GM18907 (cell line): ENCODE results near the gene NFYA.
A peak's percentile ranks its signal among the peaks of the same experiment; 100 is the strongest.

ENCODE experiments used
- ATAC-seq: cut with Tn5 transposase; IDR thresholded peaks from one replicate; pipeline ENCODE4 v1.9.1; 2021; ENCODE audit warnings: mild to moderate bottlenecking, moderate library complexity; ENCODE audit not compliant: unreplicated experiment

NFYA gene

GRCh38 chr6:41072836-41073202 lies at the start of gene NFYA:
TSS of gene NFYA (plus strand) at chr6:41072974. CDS start at chr6:41079090, 6,116 bp downstream.
- peak; percentile 73 for ATAC-seq

DNA sequence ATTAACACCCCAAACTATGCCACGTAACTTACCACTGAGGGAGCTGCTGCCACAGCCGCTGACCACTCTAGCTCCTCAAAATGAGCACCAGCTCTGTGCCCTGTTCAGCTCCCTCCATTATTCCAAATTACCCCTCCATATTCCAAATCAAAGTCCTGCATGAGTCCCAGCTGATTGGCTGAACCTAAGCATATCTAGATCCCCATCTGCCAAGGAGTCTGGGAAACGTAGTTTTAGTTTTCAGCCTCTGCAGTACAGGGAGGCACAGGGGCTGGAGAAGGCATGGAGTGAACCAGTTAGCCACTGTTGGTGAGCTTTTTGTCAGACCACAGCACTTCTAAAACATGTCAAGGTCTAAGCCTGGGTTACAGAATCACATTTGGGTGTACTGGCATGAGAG lies 49.7 kb upstream of the NFYA start:
- ATAC-seq = no peak

DNA sequence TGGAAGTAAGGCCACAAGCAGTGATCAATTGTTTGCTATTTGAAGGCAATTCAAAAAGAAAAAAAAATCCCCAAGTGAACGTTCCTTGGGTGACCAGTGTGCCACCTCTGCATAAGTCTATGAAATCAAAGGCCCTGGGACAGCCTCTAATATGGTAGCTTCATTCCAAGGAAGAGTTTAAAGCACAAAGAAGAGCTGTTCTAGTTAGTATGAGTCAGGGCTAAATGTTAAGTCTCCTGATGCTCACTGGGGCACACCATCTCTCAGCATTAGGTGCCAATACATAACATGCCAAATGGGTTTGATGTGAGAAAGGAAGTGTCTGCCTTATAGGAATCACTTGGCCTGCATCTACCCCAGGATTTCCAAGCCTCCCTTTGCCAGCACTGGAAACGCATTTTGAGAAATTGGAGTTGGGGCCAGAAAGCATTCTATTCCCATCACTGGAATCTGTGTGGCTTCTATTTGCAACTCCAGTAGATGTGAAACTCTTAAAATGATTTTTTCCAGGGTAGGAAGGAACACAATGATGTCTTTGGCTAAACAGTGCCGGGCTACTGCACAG lies 46.7 kb upstream of the NFYA start:
- no peak for ATAC-seq

- ATAC-seq = no peak
These were observed 45.5 kb upstream of the NFYA start for GRCh38 chr6:41027241-41027640.

GRCh38 chr6:41027799-41028560 lies 44.8 kb upstream of the NFYA start:
- ATAC-seq = peak; percentile 88

- peak; percentile 43 for ATAC-seq
These were observed 44.0 kb upstream of the NFYA start for GRCh38 chr6:41028561-41029412.

DNA sequence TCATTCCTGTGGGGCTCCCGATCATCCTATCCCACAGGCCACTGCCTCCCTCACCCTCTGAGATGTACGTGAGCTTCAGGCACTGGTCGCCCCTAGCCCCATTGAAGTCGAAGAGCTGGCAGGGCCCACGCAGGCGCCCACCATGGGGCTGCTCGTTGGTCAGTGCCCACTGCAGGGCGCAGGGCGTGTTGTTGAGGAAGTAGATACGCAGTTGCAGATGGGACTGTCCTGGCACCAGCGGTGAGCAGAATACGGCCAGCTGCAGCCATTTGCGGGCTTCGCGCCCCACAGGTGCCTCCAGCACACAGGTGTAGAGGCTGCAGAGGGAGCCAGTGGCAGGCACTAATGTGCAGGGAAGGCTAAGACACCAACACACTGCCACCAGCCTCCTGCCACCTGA lies 39.9 kb upstream of the NFYA start:
- ATAC-seq = no peak

DNA sequence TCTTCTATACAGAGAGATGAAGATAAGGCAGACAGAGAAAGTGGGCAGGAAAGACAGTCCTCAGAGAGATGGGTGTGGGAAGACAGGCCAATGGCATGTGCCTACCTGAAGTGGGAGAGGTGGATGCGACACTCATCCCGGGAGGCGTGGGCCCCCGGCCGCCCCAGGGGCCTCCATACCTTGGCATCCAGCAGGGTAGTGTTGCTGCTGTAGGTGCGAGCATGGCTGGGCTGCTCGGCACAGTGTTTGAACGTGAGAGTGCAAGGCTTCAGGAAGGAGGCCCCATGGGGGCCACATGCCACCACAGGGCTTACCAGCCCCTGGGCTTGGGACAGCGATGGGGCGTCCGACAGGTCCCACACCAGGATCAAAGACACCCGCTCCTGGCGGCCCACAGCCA lies 39.0 kb upstream of the NFYA start:
- no peak for ATAC-seq

DNA sequence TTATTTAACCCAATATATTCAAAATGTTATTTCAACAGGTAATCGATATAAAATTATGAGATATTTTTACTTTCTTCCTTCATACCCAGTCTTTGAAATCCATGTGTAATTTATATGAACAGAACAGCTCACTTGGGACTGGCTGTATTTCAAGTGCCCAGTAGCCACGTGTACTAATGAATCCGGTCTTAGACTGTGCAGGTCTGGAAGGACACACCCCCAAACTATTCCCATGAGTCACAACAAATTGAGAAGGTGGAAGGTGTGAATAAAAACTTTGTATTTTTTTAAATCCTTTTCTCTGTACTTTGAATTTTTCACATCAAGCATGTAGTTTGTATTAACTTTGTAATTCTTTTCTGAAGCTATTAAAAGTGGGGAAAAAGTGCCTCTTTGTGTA lies 36.6 kb upstream of the NFYA start:
- no peak for ATAC-seq

DNA sequence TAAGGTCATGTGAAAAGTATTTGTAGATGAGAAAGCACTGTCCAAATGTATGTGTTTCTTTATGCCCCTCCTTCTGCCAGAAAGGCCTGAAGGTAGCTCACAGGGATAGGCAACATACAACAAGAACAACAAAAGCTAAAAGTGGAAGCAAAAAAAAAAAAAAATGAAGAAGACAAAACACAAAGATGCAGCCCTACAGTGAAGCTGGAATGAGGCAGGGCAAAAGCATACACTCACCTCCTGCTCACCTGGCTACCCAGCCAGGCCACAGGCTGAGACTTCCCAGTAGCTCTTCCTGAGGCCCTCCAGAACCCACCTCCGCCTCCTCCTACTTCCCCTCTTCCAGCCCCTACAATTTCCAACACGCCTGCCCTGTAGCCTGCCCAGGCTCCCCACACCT lies 36.2 kb upstream of the NFYA start:
- ATAC-seq = no peak

DNA sequence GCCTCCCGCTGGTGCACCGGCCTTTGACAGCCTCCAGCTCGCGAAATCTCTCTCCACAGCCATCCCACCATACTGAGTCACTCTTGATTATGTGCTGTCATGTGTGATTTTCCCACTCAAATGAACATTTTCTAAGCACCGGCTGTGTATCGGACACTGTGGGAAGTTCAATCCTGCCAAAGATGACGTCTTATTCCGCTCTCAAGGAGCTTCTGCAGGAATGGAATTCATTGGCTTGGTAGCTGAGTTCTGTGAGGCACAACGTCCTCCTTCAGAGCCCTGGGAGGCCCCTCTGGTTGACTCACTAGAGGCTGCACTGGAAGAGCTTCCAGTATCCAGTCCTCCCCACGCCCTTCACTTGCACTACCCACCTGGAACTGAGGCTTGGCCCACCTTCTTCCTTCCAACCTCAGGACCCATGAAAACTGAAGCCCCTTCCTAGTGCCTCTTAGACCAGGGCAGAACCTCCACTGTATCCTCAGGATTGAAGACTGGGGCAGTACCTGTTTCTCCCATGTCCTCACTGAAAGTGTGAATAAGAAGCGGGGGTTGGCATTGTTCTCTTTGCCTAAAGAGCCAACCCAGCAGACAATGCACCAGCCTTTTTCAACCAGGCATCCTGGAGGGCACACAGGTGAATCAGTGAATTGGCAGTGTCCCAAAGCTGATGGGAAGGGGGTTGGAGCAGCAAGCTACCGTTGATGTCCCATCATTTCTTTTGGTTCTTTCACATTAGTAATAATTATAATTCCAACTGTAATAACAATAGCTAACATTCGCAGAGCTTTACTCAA lies 35.5 kb upstream of the NFYA start:
- no peak for ATAC-seq

- no peak for ATAC-seq
These were observed 34.6 kb upstream of the NFYA start for GRCh38 chr6:41038205-41038604.

DNA sequence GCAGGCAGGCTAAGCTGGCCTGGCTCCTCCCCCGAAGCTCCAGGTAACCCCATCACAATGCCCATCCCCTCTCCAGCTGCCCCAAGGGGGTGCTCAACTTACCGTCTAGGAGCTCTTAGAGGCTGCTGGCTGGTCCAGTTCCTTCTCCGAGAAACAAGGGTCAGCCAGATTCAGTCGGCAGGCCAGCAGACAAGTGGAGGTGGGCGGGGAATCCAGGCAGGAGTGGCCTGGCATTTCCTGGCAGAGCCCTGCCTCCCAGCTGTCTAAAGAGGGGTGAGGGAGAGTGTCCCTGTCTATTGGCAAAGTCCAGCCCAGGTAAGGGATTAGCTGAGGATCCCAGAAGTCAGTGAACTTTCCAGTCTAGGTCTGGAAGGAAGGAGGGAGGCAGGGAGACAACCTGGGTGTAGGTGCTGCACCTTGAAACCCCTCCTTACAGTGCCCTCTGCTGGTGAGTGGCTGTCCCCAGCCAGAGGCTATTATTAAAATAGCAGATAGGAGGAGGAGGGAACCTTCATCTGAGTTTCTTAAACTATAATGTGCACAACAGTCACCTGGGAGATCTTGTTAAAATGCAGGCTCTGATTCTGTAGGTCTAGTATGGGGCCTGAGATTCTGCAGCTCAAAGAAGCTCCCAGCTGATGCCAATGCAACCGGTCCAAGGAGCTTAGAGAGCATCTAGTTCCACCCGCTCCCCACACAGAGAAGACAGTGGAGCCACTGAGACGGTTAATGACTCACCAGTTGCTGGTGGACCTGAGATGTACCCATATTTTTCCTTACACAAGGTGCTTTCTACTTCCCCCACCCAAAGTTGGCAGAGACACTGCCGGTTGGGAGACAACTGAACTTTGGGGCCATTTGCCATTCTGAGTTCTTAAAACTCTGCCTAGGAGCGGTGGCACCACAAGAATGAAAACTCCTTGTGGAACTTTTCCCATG lies 33.4 kb upstream of the NFYA start, which contains the start of gene UNC5CL:
Gene UNC5CL, minus strand, starts transcription at position 162 of the 939 bp plus-strand sequence. CDS start 4,147 bp downstream, outside the sequence.
- ATAC-seq = no peak

DNA sequence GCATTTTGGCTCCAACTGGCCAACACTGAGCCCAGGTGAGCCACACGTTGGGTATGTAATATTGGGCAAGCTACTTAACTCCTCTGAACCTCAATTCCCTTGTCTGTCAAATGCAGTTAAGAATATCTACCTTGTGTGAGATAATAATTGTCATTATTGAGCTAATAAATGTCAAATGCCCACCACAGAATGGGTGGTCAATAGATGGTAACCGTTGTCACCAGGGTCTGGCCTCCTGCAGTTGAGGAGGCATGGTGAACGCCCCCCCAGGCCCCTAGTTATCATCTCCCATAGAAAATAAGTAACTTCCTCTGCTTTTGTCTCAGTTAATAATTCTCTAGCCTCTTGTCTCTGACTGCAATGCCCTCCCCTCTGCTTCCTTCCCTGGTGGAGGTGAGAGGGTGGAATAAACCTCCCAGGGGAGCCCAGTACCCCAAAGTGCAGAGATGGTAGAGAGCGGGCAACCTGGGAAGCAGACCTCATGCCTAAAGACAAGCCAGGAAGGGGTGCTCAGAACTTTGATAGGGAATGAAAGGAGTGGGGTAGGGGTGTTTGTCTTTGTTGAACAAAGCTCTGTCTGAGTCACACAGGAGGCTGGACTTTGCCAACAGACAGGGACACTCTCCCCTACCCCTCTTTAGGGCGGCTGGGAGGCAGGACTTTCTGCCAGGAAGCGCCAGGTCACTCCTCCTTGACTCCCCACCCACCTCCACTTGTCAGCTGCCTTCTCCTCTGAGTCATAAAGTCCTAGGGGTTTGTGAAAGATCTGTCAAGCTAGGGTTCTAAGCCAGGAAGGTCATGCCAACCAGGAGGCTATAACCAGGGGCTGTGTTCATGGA lies 32.5 kb upstream of the NFYA start:
- ATAC-seq = peak; percentile 71

DNA sequence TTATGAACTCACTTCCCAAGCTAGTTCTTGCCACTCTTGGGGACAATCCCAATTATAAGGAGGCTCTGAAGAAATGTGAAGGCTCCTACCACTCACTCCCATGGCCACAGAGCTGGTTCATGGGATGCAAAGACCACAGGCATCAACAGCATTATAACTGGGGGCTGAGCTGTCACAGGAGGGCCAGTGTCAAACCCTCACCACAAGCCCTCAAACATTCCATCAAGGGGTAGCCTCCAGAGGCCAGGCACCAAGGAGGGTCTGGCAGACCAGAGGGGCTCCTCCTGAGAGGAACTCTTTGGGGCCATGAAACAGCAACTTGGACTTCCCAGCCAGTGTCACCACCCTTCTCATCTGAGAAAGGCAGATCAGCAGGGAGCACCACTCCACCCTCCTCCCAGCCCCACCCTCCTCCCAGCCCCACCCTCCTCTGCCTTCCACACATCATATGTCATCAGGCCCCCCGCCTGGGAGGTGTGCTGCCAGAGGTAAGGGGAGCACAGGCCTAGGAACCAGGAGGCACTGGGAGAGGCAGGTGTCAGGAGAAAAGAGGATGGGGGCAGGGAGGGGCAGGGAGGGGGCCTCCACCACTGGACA lies 31.7 kb upstream of the NFYA start:
- ATAC-seq = no peak

GRCh38 chr6:41042226-41043055 lies 30.3 kb upstream of the NFYA start, which contains the start of gene TSPO2:
TSS of gene TSPO2 (plus strand) at chr6:41042467. CDS start at chr6:41042986, 519 bp downstream.
- ATAC-seq = no peak

DNA sequence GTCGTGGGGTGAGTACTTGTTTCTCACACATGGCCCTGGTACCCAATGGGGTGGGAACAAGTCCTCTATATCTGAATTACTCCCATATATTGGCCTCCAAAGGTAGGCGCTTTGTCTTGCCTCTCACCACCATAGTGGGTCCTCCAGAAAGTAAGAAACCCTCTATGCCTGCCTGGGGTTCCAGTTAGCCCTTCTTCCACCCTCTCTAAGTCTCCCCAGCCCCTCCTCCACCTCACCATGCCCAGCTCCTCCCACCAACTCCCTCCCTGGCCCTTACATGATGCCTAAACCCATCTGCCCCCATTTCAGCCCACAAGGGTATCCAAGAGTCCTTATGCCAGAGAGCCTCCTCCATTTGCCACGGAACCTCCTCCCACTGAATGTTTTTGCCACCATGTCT lies 29.6 kb upstream of the NFYA start:
- ATAC-seq = no peak

- no peak for ATAC-seq
These were observed 27.1 kb upstream of the NFYA start for GRCh38 chr6:41045664-41046063.
